HL-60/S4 treated with retinoic acid at 250 ng/mL for 4 days and 3 days (cell line): Measurements from ENCODE around the gene PRR9.

Source experiments
- in situ Hi-C: fragments of 300-500 bp; cut with MboI; formaldehyde crosslinking; loops from 2 replicates; pipeline ENCODE4 v1.7.0; 2022; ENCODE audit warnings: low sequenced_read_pairs

The PRR9 gene

DNA sequence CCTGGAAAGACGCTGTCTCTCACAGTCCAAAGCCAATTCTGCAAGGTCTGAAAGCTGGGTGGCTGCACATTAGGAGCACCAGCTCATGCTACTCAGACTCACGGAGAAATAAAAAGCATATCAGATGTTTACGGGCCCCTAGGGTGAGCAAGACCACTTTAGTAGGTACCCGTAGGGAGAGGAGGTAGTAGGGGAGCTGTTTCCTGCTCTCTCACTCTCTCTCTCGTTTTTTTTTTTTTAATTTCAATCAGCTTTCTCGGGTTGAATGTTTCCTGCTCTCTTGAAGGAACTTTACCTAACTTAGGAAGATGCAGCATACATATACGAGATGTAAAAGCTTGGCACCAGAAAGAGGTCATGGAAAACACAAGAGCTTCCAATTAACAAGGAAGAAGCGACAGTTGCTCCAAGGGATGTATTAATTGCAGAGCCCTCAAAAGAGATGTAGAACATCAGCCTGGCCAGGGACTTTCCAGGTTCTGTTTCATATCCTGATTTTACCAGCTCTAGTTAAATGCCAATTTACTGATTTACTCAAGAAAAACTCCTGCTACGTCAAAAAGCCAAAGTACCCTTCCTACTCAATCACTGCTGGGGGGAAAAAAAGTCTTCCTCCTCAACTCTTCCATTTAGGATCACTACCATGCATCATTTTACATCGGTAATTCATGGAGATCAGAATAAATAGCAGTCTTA is 45.2 kb downstream of the PRR9 start:
- in situ Hi-C loops, result no loop called here

DNA sequence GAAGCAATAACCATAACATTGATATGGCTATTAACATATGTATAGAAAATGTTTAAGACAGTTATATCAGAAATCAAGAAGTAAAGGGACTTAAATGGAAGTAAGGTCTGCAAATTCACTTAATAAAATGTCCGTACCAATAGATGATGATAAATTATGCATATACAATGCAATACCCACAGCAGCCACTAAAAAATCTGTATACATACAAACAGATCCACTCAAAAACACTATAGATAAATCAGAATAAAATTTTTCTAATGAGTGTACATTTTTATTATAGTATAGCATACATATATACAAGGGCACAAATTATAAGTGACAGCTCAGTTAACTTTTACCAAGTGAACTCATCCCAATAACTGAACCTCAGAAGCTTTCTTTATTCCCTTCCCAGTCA is 48.1 kb downstream of the PRR9 start:
- in situ Hi-C loops, result no loop called here
